H9 (cell line): Measurements from ENCODE around the gene TOMM5. TPM values are rescaled to one million over a fixed set of nuclear protein-coding genes. Genes with fewer than 3 reads are reported as not detected.

Source experiments
- DNase-seq: peaks from one replicate; pipeline ENCODE4 v3.0.0-alpha.2; 2017
- H2AFZ ChIP-seq: one replicate; pipeline ENCODE4 v1.6.1; 2013; ENCODE audit warnings: mild to moderate bottlenecking, low read length, control low read depth, moderate library complexity
- H2AK5ac ChIP-seq: 2 replicates; pipeline ENCODE4 v1.6.1; 2013; ENCODE audit warnings: low read length, control low read depth, mixed read lengths; ENCODE audit not compliant: insufficient read length
- H2BK120ac ChIP-seq: one replicate; pipeline ENCODE4 v1.6.1; 2013; ENCODE audit warnings: low read depth, mild to moderate bottlenecking, low read length, control low read depth, inconsistent platforms; ENCODE audit not compliant: poor library complexity, severe bottlenecking
- H2BK12ac ChIP-seq: 2 replicates; pipeline ENCODE4 v1.6.1; 2013; ENCODE audit warnings: low read length, control low read depth, mixed read lengths, low read depth; ENCODE audit not compliant: insufficient read length
- H2BK15ac ChIP-seq: 2 replicates; pipeline ENCODE4 v1.6.1; 2013; ENCODE audit warnings: low read depth, low read length, control low read depth
- H2BK20ac ChIP-seq: one replicate; pipeline ENCODE4 v1.6.1; 2013; ENCODE audit warnings: low read depth, mild to moderate bottlenecking, low read length, control low read depth, inconsistent platforms; ENCODE audit not compliant: poor library complexity, severe bottlenecking
- H2BK5ac ChIP-seq: 2 replicates; pipeline ENCODE4 v1.6.1; 2013; ENCODE audit warnings: low read length, control low read depth, mixed read lengths; ENCODE audit not compliant: insufficient read length
- H3K14ac ChIP-seq: 2 replicates; pipeline ENCODE4 v1.6.1; 2013; ENCODE audit warnings: low read length, control low read depth; ENCODE audit not compliant: insufficient read depth
- H3K18ac ChIP-seq: 2 replicates; pipeline ENCODE4 v1.6.1; 2013; ENCODE audit warnings: low read depth, mild to moderate bottlenecking, mixed read lengths, low read length, control low read depth; ENCODE audit not compliant: insufficient read length
- H3K23ac ChIP-seq: 2 replicates; pipeline ENCODE4 v1.6.1; 2013; ENCODE audit warnings: low read length, control low read depth, mixed read lengths, low read depth; ENCODE audit not compliant: insufficient read length
- H3K23me2 ChIP-seq: 2 replicates; pipeline ENCODE4 v1.6.1; 2013; ENCODE audit warnings: low read depth, mild to moderate bottlenecking, mixed read lengths, low read length, control low read depth; ENCODE audit not compliant: insufficient read length, poor library complexity, severe bottlenecking
- H3K27ac ChIP-seq: 2 replicates; pipeline ENCODE4 v1.5.1; 2013; ENCODE audit warnings: low read length, control low read depth, mixed read lengths, low read depth; ENCODE audit not compliant: insufficient read length
- H3K27me3 ChIP-seq: 2 replicates; pipeline ENCODE4 v1.6.1; 2013; ENCODE audit warnings: low read length, control low read depth, inconsistent platforms; ENCODE audit not compliant: insufficient read depth
- H3K4ac ChIP-seq: 2 replicates; pipeline ENCODE4 v1.6.1; 2013; ENCODE audit warnings: low read depth, mild to moderate bottlenecking, control low read depth, inconsistent platforms, low read length, moderate library complexity
- H3K4me1 ChIP-seq: 2 replicates; pipeline ENCODE4 v1.6.1; 2013; ENCODE audit warnings: low read length, control low read depth, inconsistent platforms; ENCODE audit not compliant: insufficient read depth
- H3K4me2 ChIP-seq: 2 replicates; pipeline ENCODE4 v1.6.1; 2013; ENCODE audit warnings: low read length, control low read depth, mixed read lengths; ENCODE audit not compliant: insufficient read length, insufficient read depth
- H3K56ac ChIP-seq: 2 replicates; pipeline ENCODE4 v1.6.1; 2013; ENCODE audit warnings: low read depth, mild to moderate bottlenecking, mixed read lengths, low read length, control low read depth; ENCODE audit not compliant: insufficient read length
- H3K79me1 ChIP-seq: 2 replicates; pipeline ENCODE4 v1.6.1; 2013; ENCODE audit warnings: low read depth, mild to moderate bottlenecking, moderate library complexity, low read length, control low read depth, inconsistent platforms; ENCODE audit not compliant: insufficient read depth, poor library complexity, severe bottlenecking
- H3K79me2 ChIP-seq: 2 replicates; pipeline ENCODE4 v1.6.1; 2013; ENCODE audit warnings: low read length, control low read depth, inconsistent platforms; ENCODE audit not compliant: insufficient read depth
- H3K9ac ChIP-seq: 2 replicates; pipeline ENCODE4 v1.6.1; 2013; ENCODE audit warnings: low read length, control low read depth, mixed read lengths; ENCODE audit not compliant: insufficient read length; ENCODE audit errors: extremely low read depth
- H3K9me3 ChIP-seq: one replicate; pipeline ENCODE4 v1.6.1; 2013; ENCODE audit warnings: low read depth, low read length, inconsistent platforms; ENCODE audit not compliant: control insufficient read depth
- H3T11ph ChIP-seq: one replicate; pipeline ENCODE4 v1.6.1; 2013; ENCODE audit warnings: mild to moderate bottlenecking, low read length, control low read depth, inconsistent platforms
- H4K20me1 ChIP-seq: one replicate; pipeline ENCODE4 v1.6.1; 2013; ENCODE audit not compliant: control insufficient read depth, insufficient read length, insufficient read depth
- H4K5ac ChIP-seq: 2 replicates; pipeline ENCODE4 v1.6.1; 2013; ENCODE audit warnings: low read depth, mild to moderate bottlenecking, mixed read lengths, low read length, control low read depth; ENCODE audit not compliant: insufficient read length
- H4K8ac ChIP-seq: replicated peaks from 2 replicates; pipeline ENCODE4 v1.6.1; 2013; ENCODE audit warnings: low read length, control low read depth, mixed read lengths, low read depth; ENCODE audit not compliant: insufficient read length
- H4K91ac ChIP-seq: 2 replicates; pipeline ENCODE4 v1.6.1; 2013; ENCODE audit warnings: low read depth, mild to moderate bottlenecking, moderate library complexity, mixed read lengths, low read length, control low read depth; ENCODE audit not compliant: insufficient read length
- H3K27ac Mint-ChIP-seq, 3 experiments: 2 replicates in 2 of 3; 3 replicates in 1 of 3; pipeline ENCODE4 v1.8.0; 2020 to 2021; ENCODE audit warnings: mixed read lengths in 3 of 3, mild to moderate bottlenecking in 1 of 3, moderate library complexity in 1 of 3
- H3K27me3 Mint-ChIP-seq: 2 replicates; pipeline ENCODE4 v1.8.0; 2021; ENCODE audit warnings: low read depth, mild to moderate bottlenecking, moderate library complexity, mixed read lengths
- H3K36me3 Mint-ChIP-seq, 3 experiments: 2 replicates in 2 of 3; 3 replicates in 1 of 3; pipeline ENCODE4 v1.8.0; 2020 to 2021; ENCODE audit warnings: low read depth in 3 of 3, mixed read lengths in 3 of 3; ENCODE audit not compliant: insufficient read depth in 1 of 3
- H3K4me1 Mint-ChIP-seq, 2 experiments: 2 replicates each; pipeline ENCODE4 v1.8.0; 2020; ENCODE audit warnings: mixed read lengths in 2 of 2
- H3K4me3 Mint-ChIP-seq, 2 experiments: 2 replicates in 1 of 2; 3 replicates in 1 of 2; pipeline ENCODE4 v1.8.0; 2020 to 2021; ENCODE audit warnings: mild to moderate bottlenecking in 2 of 2, mixed read lengths in 2 of 2, moderate library complexity in 1 of 2
- H3K9me3 Mint-ChIP-seq, 2 experiments: 2 replicates in 1 of 2; 3 replicates in 1 of 2; pipeline ENCODE4 v1.8.0; 2020; ENCODE audit warnings: mild to moderate bottlenecking in 2 of 2, mixed read lengths in 2 of 2, moderate library complexity in 1 of 2
- CTCF ChIP-seq: fragments of 200-600 bp; sonication (generic); conservative IDR thresholded peaks from 3 replicates; pipeline ENCODE4 v1.8.0; 2021; ENCODE audit warnings: antibody characterized with exemption, mild to moderate bottlenecking
- WGBS: extraction: QIAGEN DNeasy Blood & Tissue Kit; methylation state at CpG from one replicate; pipeline ENCODE4 v1.1.7; 2013; ENCODE audit warnings: missing lambda C conversion rate, low lambda C conversion rate, mixed read lengths; ENCODE audit not compliant: insufficient read length; ENCODE audit errors: extremely low coverage; 5-methylcytosine and 5-hydroxymethylcytosine counted together
- total RNA-seq: library from RNA; stranded (reverse); gene quantifications from 2 replicates; pipeline ENCODE4 v1.2.1, GENCODE V29; 2021

TOMM5 gene
- total RNA-seq, 1 experiment from 2014 or later = 124 TPM

- H3K4ac ChIP-seq = no peak overlapping the region
Observed at GRCh38 chr9:37550781-37551180, 41.6 kb downstream of the TOMM5 start.

More at GRCh38 chr9:37550781-37551180, 41.6 kb downstream of the TOMM5 start:
- H3K4me3 Mint-ChIP-seq = no peak overlapping the region
- Histone ChIP-seq H3K4me2 (no peak overlapping the region), H3K23me2 (no peaks in the 10 kb centered on the region), H3K27ac (no peak overlapping the region), H3K4me1 (no peaks in the 10 kb centered on the region), H3K14ac (no peak overlapping the region), H3K9me3 (no peaks in the 10 kb centered on the region), H2BK15ac (no peak overlapping the region), H2BK120ac (no peak overlapping the region), H3K79me2 (no peaks in the 10 kb centered on the region), H2AK5ac (no peak overlapping the region), H3K9ac (no peak overlapping the region), H2BK20ac (no peak overlapping the region), H4K8ac (no peak overlapping the region), H3K27me3 (no peaks in the 10 kb centered on the region), H3K23ac (no peak overlapping the region), H4K91ac (no peak overlapping the region), H2AFZ (no peak overlapping the region), H4K20me1 (no peaks in the 10 kb centered on the region), H3K79me1 (no peaks in the 10 kb centered on the region), H3K56ac (no peak overlapping the region), H2BK5ac (no peak overlapping the region), H3T11ph (no peak overlapping the region), H2BK12ac (no peak overlapping the region), H4K5ac (no peak overlapping the region), H3K18ac (no peak overlapping the region)
- peaks cover 0 to 13% (median 0%) of the 10 kb centered on the region in 3 experiments; a peak in 1 of 7 replicates for H3K36me3 Mint-ChIP-seq
- H3K27ac Mint-ChIP-seq = peak overlapping the region in 1 of 3 experiments; percentile 15; a peak in 3 of 7 replicates
- H3K4me1 Mint-ChIP-seq = peaks cover 9% of the 10 kb centered on the region in 2 experiments
- no CpG with 5 or more reads among the region's 1 CpG for WGBS
- no peak for TF ChIP-seq CTCF
- H3K27me3 Mint-ChIP-seq = no peaks in the 10 kb centered on the region
- H3K9me3 Mint-ChIP-seq = peaks cover 0 to 3% of the 10 kb centered on the region in 2 experiments; a peak in 1 of 5 replicates
- no peak for DNase-seq
